PC-3 (cell line): ENCODE data around the gene MAP1LC3A. TPM values are rescaled to one million over a fixed set of nuclear protein-coding genes. Genes with fewer than 3 reads are reported as not detected.

Source experiments
- ATAC-seq: fragments of 200-7000 bp; cut with Tn5 transposase; 2 replicates; pipeline ENCODE4 v1.9.1; 2020; ENCODE audit warnings: mild to moderate bottlenecking, moderate library complexity
- BruUV-seq: library from RNA; stranded (reverse); fragments of 400-500 nt; replicated peaks from 2 replicates; lab custom pipeline; 2021; lab: Mats Ljungman, UMichigan
- CTCF ChIA-PET: fragments of 300-600 bp; sonication (Branson Sonifier 250); formaldehyde crosslinking; loops from one replicate; lab custom pipeline; 2022; ENCODE audit warnings: antibody characterized with exemption; lab: Charles Lee
- POLR2A ChIA-PET: fragments of 300-600 bp; sonication (Branson Sonifier 250); formaldehyde crosslinking; loops from one replicate; lab custom pipeline; 2022; ENCODE audit warnings: antibody characterized with exemption; ENCODE audit not compliant: unreplicated experiment; lab: Charles Lee
- DNase-seq: peaks from one replicate; pipeline ENCODE4 v3.0.0-alpha.2; 2015
- H2AFZ ChIP-seq: fragments of 300-600 bp; sonication (generic); 2 replicates; pipeline ENCODE4 v1.6.0; 2016; ENCODE audit warnings: antibody characterized with exemption, low read length
- H3F3A ChIP-seq: fragments of 300-600 bp; sonication (generic); one replicate; pipeline ENCODE4 v1.6.0; 2017; ENCODE audit warnings: antibody characterized with exemption, low read length, control low read depth, mild to moderate bottlenecking; ENCODE audit not compliant: unreplicated experiment
- H3K27ac ChIP-seq: fragments of 300-600 bp; sonication (generic); 2 replicates; pipeline ENCODE4 v1.5.1; 2016; ENCODE audit warnings: mild to moderate bottlenecking, low read length
- H3K27me3 ChIP-seq: fragments of 300-600 bp; sonication (generic); 2 replicates; pipeline ENCODE4 v1.6.1; 2016; ENCODE audit warnings: low read length, mixed read lengths
- H3K36me3 ChIP-seq: fragments of 300-600 bp; sonication (generic); 2 replicates; pipeline ENCODE4 v1.6.1; 2016; ENCODE audit warnings: low read depth, mixed run types, low read length, mixed read lengths
- H3K4me1 ChIP-seq: fragments of 300-600 bp; sonication (generic); 2 replicates; pipeline ENCODE4 v1.5.1; 2016; ENCODE audit warnings: low read length; ENCODE audit not compliant: insufficient read depth
- H3K4me2 ChIP-seq: fragments of 300-600 bp; sonication (generic); 2 replicates; pipeline ENCODE4 v1.6.0; 2016; ENCODE audit warnings: low read length
- H3K4me3 ChIP-seq: fragments of 300-600 bp; sonication (generic); 2 replicates; pipeline ENCODE4 v1.5.1; 2016; ENCODE audit warnings: mild to moderate bottlenecking, low read length, mixed read lengths
- H3K79me2 ChIP-seq: fragments of 300-600 bp; sonication (generic); 2 replicates; pipeline ENCODE4 v1.6.1; 2017; ENCODE audit warnings: low read length, mixed read lengths
- H3K9ac ChIP-seq: fragments of 300-600 bp; sonication (generic); 2 replicates; pipeline ENCODE4 v1.6.0; 2016; ENCODE audit warnings: mild to moderate bottlenecking, low read length
- H3K9me2 ChIP-seq: fragments of 300-600 bp; sonication (generic); replicated peaks from 2 replicates; pipeline ENCODE4 v1.6.1; 2016; ENCODE audit warnings: mixed run types, low read length, mixed read lengths
- H3K9me3 ChIP-seq: fragments of 300-600 bp; sonication (generic); 2 replicates; pipeline ENCODE4 v1.6.1; 2016; ENCODE audit warnings: low read length, mixed read lengths
- H4K20me1 ChIP-seq: fragments of 300-600 bp; sonication (generic); 2 replicates; pipeline ENCODE4 v1.6.1; 2016; ENCODE audit warnings: low read length, mixed read lengths
- CTCF ChIP-seq: fragments of 300-600 bp; sonication (generic); conservative IDR thresholded peaks from 2 replicates; pipeline ENCODE4 v1.5.1; 2017; ENCODE audit warnings: antibody characterized with exemption, low read depth, mild to moderate bottlenecking, low read length
- EZH2 ChIP-seq: fragments of 300-600 bp; sonication (generic); IDR thresholded peaks from one replicate; pipeline ENCODE4 v1.6.1; 2017; ENCODE audit warnings: antibody characterized with exemption, mild to moderate bottlenecking, low read length; ENCODE audit not compliant: unreplicated experiment
- EZH2phosphoT487 ChIP-seq: fragments of 300-600 bp; sonication (generic); IDR thresholded peaks from 2 replicates; pipeline ENCODE4 v1.6.1; 2018; ENCODE audit warnings: mild to moderate bottlenecking, antibody characterized with exemption, low read length, borderline replicate concordance
- intact Hi-C: fragments of 100-400 bp; cut with micrococcal nuclease; formaldehyde crosslinking; loops from 2 replicates; pipeline ENCODE4 v1.9.0; 2023
- total RNA-seq: library from RNA; depleted of rRNA; stranded (reverse); fragments of >200 nt; gene quantifications from 2 replicates; pipeline ENCODE4 v1.2.3, GENCODE V29; 2014

Gene MAP1LC3A
- total RNA-seq, 1 experiment from 2014 or later, result 0.22 TPM

DNA sequence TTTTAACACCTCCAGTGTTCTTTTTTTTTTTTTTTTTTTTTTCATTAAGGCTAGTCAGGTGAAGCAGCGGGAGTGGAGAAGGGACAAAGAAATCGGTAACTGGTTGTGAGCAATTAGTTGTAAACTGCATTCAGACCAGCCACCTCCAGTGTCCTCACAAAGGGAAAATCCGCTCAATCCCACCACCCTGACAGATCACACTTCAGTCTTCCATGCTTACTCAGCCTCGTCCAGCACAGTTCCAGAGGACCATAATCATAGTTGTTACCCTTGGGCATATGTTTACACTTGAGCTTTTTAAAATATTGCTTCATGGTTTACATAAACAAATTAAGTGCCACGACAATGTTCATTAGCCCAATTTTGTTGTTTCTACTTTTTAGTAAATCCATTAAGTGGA, 32.1 kb upstream of the MAP1LC3A start:
- BruUV-seq, result TSS peak; percentile 36
- Histone ChIP-seq H3K4me2 (peak overlapping the region; percentile 66), H3K9ac (peak overlapping the region; percentile 64), H3K27me3 (no peaks in the 10 kb centered on the region), H2AFZ (no peak overlapping the region), H3K9me3 (no peaks in the 10 kb centered on the region), H3F3A (peaks cover 5% of the 10 kb centered on the region), H3K4me1 (peaks cover 44% of the 10 kb centered on the region), H3K27ac (peak overlapping the region; percentile 84), H4K20me1 (peaks cover 7% of the 10 kb centered on the region), H3K36me3 (peaks cover 32% of the 10 kb centered on the region), H3K4me3 (peak overlapping the region; percentile 17; the same call in 1 of the 2 replicates), H3K9me2 (no peaks in the 10 kb centered on the region), H3K79me2 (peaks cover 48% of the 10 kb centered on the region)
- ATAC-seq (no peak), DNase-seq (no peak)
- TF ChIP-seq EZH2, result no peak
- no peak for TF ChIP-seq EZH2phosphoT487
- TF ChIP-seq CTCF, result no peak
- ChIA-PET CTCF (interaction anchor here (1.4 kb wide), 1 partner anchor 214 kb away, joined by 3 read pairs; no protein-coding TSS in a partner anchor), POLR2A (interaction anchor here (1.8 kb wide), 1 partner anchor 10 kb away, joined by 26 read pairs; the partner anchor contains the start of gene DYNLRB1)
- intact Hi-C loops, result loop anchor here (1.0 kb wide), 1 partner anchor 10 kb away; the partner anchor contains the start of gene DYNLRB1

- intact Hi-C loops, result no loop called here
- POLR2A ChIA-PET, result no interaction called here
- Histone ChIP-seq H3K79me2 (peaks cover 42% of the 10 kb centered on the region), H3K4me2 (peak overlapping the region; percentile 66; the same call in 1 of the 2 replicates), H3K4me3 (0 out of 2 replicates have a peak overlapping the region, but pooled peaks have one; percentile 17), H3K27me3 (no peaks in the 10 kb centered on the region), H3K9me2 (no peaks in the 10 kb centered on the region), H3K36me3 (peaks cover 33% of the 10 kb centered on the region), H4K20me1 (peaks cover 7% of the 10 kb centered on the region), H2AFZ (no peak overlapping the region), H3K4me1 (peaks cover 44% of the 10 kb centered on the region), H3F3A (peaks cover 5% of the 10 kb centered on the region), H3K9ac (peak overlapping the region; percentile 64; the same call in 1 of the 2 replicates), H3K9me3 (no peaks in the 10 kb centered on the region), H3K27ac (peak overlapping the region; percentile 84)
- DNase-seq (no peak), ATAC-seq (no peak)
- BruUV-seq, result no TSS peak
- CTCF ChIA-PET, result interaction anchor here (0.7 kb wide), 1 partner anchor 243 kb away, joined by 3 read pairs; no protein-coding TSS in a partner anchor
- TF ChIP-seq EZH2 (no peak), EZH2phosphoT487 (no peak)
These were observed 31.5 kb upstream of the MAP1LC3A start for GRCh38 chr20:34527016-34527415.

- DNase-seq (no peak), ATAC-seq (no peak)
- ChIA-PET CTCF (no interaction called here), POLR2A (no interaction called here)
- Histone ChIP-seq H3K4me1 (peaks cover 28% of the 10 kb centered on the region), H3K27me3 (no peaks in the 10 kb centered on the region), H3K9me3 (no peaks in the 10 kb centered on the region), H3K9me2 (no peaks in the 10 kb centered on the region), H3K9ac (no peak overlapping the region), H4K20me1 (peaks cover under 1% of the 10 kb centered on the region; the same call in 1 of the 2 replicates), H3K27ac (no peak overlapping the region), H3K4me2 (no peak overlapping the region), H3K36me3 (peaks cover 35% of the 10 kb centered on the region), H3K4me3 (no peak overlapping the region), H2AFZ (no peak overlapping the region), H3K79me2 (peaks cover 33% of the 10 kb centered on the region), H3F3A (peaks cover 5% of the 10 kb centered on the region)
- intact Hi-C loops, result no loop called here
- TF ChIP-seq EZH2 (no peak), CTCF (no peak), EZH2phosphoT487 (no peak)
- no TSS peak for BruUV-seq
These were observed 29.6 kb upstream of the MAP1LC3A start for GRCh38 chr20:34528921-34529297.
